Neuronal stem cell (in vitro differentiated cells): Measurements from ENCODE around the gene KIDINS220.
A peak's percentile ranks its signal among the peaks of the same experiment; 100 is the strongest.

Source experiments
- DNase-seq: peaks from one replicate; pipeline ENCODE4 v3.0.0-alpha.2; 2013; ENCODE audit warnings: low spot score
- H2AFZ ChIP-seq: one replicate; pipeline ENCODE4 v1.6.1; 2013; ENCODE audit warnings: mild to moderate bottlenecking, low read length, inconsistent platforms
- H2AK5ac ChIP-seq: 2 replicates; pipeline ENCODE4 v1.6.1; 2013; ENCODE audit warnings: low read depth, mild to moderate bottlenecking, inconsistent platforms, low read length, moderate library complexity, mixed read lengths
- H2BK120ac ChIP-seq: 2 replicates; pipeline ENCODE4 v1.6.1; 2013; ENCODE audit warnings: low read depth, mild to moderate bottlenecking, inconsistent platforms, low read length, moderate library complexity, mixed read lengths
- H2BK12ac ChIP-seq: one replicate; pipeline ENCODE4 v1.6.1; 2013; ENCODE audit warnings: low read length, inconsistent platforms
- H2BK15ac ChIP-seq: 2 replicates; pipeline ENCODE4 v1.6.1; 2013; ENCODE audit warnings: mild to moderate bottlenecking, low read length, inconsistent platforms, mixed read lengths
- H2BK5ac ChIP-seq: one replicate; pipeline ENCODE4 v1.6.1; 2013; ENCODE audit warnings: inconsistent platforms, mild to moderate bottlenecking, low read length, moderate library complexity
- H3K14ac ChIP-seq: one replicate; pipeline ENCODE4 v1.6.1; 2013; ENCODE audit warnings: low read length, inconsistent platforms
- H3K18ac ChIP-seq: 2 replicates; pipeline ENCODE4 v1.6.1; 2013; ENCODE audit warnings: low read length, inconsistent platforms
- H3K23ac ChIP-seq: 2 replicates; pipeline ENCODE4 v1.6.1; 2013; ENCODE audit warnings: low read depth, mild to moderate bottlenecking, mixed read lengths, low read length, inconsistent platforms; ENCODE audit not compliant: poor library complexity
- H3K27ac ChIP-seq: replicated peaks from 3 replicates; pipeline ENCODE4 v1.5.1; 2013; ENCODE audit warnings: low read length, inconsistent platforms
- H3K27me3 ChIP-seq, 3 experiments: 2 replicates each; pipeline ENCODE4 v1.6.1; 2013; ENCODE audit warnings: low read length in 3 of 3, mild to moderate bottlenecking in 2 of 3, inconsistent platforms in 1 of 3, low read depth in 1 of 3, mixed read lengths in 1 of 3, moderate library complexity in 1 of 3; ENCODE audit not compliant: control insufficient read depth in 3 of 3, insufficient read depth in 3 of 3
- H3K36me3 ChIP-seq, 2 donors: replicated peaks in 1 of 2; 2 replicates each; pipeline ENCODE4 v1.6.1; 2013; ENCODE audit warnings: low read length in 2 of 2; ENCODE audit not compliant: control insufficient read depth in 2 of 2, insufficient read depth in 2 of 2
- H3K4ac ChIP-seq: 2 replicates; pipeline ENCODE4 v1.6.1; 2013; ENCODE audit warnings: inconsistent platforms, mild to moderate bottlenecking, low read length, moderate library complexity
- H3K4me1 ChIP-seq, 2 donors: 1 replicate in 1 of 2; 2 replicates in 1 of 2; pipeline ENCODE4 v1.6.1; 2013; ENCODE audit warnings: low read length in 2 of 2, low read depth in 1 of 2; ENCODE audit not compliant: control insufficient read depth in 2 of 2, insufficient read depth in 1 of 2
- H3K4me2 ChIP-seq: one replicate; pipeline ENCODE4 v1.6.1; 2013; ENCODE audit warnings: mild to moderate bottlenecking, low read length, inconsistent platforms; ENCODE audit not compliant: insufficient read depth, poor library complexity, severe bottlenecking
- H3K4me3 ChIP-seq, 2 donors: 2 replicates each; pipeline ENCODE4 v1.5.1; 2013; ENCODE audit warnings: low read length in 2 of 2, mild to moderate bottlenecking in 2 of 2, inconsistent platforms in 1 of 2, moderate library complexity in 1 of 2
- H3K79me1 ChIP-seq: one replicate; pipeline ENCODE4 v1.6.1; 2013; ENCODE audit warnings: low read depth, mild to moderate bottlenecking, inconsistent platforms, low read length, moderate library complexity
- H3K9ac ChIP-seq: one replicate; pipeline ENCODE4 v1.6.1; 2013; ENCODE audit warnings: mild to moderate bottlenecking, low read depth, low read length, inconsistent platforms; ENCODE audit not compliant: poor library complexity
- H3K9me3 ChIP-seq, 2 donors: replicated peaks in 1 of 2; 2 replicates each; pipeline versions ENCODE3 to v1.6.1; 2013; ENCODE audit warnings: low read length in 2 of 2, mild to moderate bottlenecking in 2 of 2, inconsistent platforms in 1 of 2, low read depth in 1 of 2, mixed read lengths in 1 of 2, moderate library complexity in 1 of 2; ENCODE audit not compliant: control insufficient read depth in 2 of 2, insufficient read depth in 1 of 2
- H4K8ac ChIP-seq: one replicate; pipeline ENCODE4 v1.6.1; 2013; ENCODE audit warnings: low read depth, mild to moderate bottlenecking, inconsistent platforms, low read length, moderate library complexity
- H4K91ac ChIP-seq: one replicate; pipeline ENCODE4 v1.6.1; 2013; ENCODE audit warnings: low read length, low read depth, mild to moderate bottlenecking, inconsistent platforms; ENCODE audit not compliant: poor library complexity
- WGBS, 2 donors: extraction: QIAGEN DNeasy Blood & Tissue Kit; methylation state at CpG; one replicate each; pipeline ENCODE4 v1.1.7; 2013; ENCODE audit warnings: missing lambda C conversion rate in 2 of 2, mixed read lengths in 1 of 2; ENCODE audit not compliant: insufficient read length in 2 of 2, insufficient replicate concordance in 1 of 2; ENCODE audit errors: extremely low coverage in 2 of 2; 5-methylcytosine and 5-hydroxymethylcytosine counted together

KIDINS220 gene

GRCh38 chr2:8833853-8834252 lies 3.6 kb downstream of the KIDINS220 start:
- Histone ChIP-seq H3K4me1 (peaks cover 6 to 13% of the 10 kb centered on the region in 2 donors), H4K91ac (no peak overlapping the region), H3K14ac (no peak overlapping the region), H3K9ac (no peak overlapping the region), H2BK120ac (no peak overlapping the region), H3K79me1 (peaks cover 3% of the 10 kb centered on the region), H3K36me3 (no peaks in the 10 kb centered on the region), H3K27me3 (no peaks in the 10 kb centered on the region), H2BK15ac (no peak overlapping the region), H2AK5ac (no peak overlapping the region), H3K27ac (no peak overlapping the region), H4K8ac (no peak overlapping the region), H3K4me2 (no peak overlapping the region), H3K4me3 (no peak overlapping the region), H3K23ac (no peak overlapping the region), H2BK12ac (no peak overlapping the region), H2BK5ac (no peak overlapping the region), H3K4ac (no peak overlapping the region), H2AFZ (no peak overlapping the region), H3K18ac (no peak overlapping the region), H3K9me3 (no peaks in the 10 kb centered on the region)
- no CpG with 5 or more reads among the region's 7 CpGs for WGBS, 2 donors
- no peak for DNase-seq

DNA sequence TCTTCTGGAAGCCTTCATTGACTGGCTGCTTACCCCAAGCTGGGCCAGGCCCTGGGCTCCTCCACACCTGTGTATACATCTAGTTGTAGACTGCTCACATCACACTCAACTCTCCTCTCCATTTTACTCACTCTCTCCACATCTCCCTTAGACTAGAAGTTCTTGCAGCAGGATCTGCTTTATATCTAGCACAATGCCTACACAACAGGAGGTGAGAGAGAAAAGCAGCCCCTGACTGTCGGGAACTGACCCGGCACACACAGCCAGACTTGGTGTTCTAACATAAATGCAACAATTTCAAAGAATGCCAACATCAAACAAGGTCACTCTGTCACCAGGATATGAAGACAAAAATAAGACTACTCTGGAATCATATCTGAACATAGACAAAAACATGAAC lies 5.9 kb downstream of the KIDINS220 start:
- Histone ChIP-seq H3K4me2 (no peak overlapping the region), H3K23ac (no peak overlapping the region), H3K27ac (no peak overlapping the region), H3K9me3 (no peaks in the 10 kb centered on the region), H4K8ac (no peak overlapping the region), H2AK5ac (no peak overlapping the region), H2BK15ac (no peak overlapping the region), H3K4me1 (peaks cover 6 to 10% of the 10 kb centered on the region in 2 donors), H2BK120ac (no peak overlapping the region), H2BK12ac (no peak overlapping the region), H3K36me3 (peaks cover 0 to 5% of the 10 kb centered on the region in 2 donors), H3K79me1 (no peaks in the 10 kb centered on the region), H3K9ac (no peak overlapping the region), H4K91ac (no peak overlapping the region), H2AFZ (no peak overlapping the region), H3K14ac (no peak overlapping the region), H3K18ac (no peak overlapping the region), H3K4ac (no peak overlapping the region), H3K27me3 (no peaks in the 10 kb centered on the region), H2BK5ac (no peak overlapping the region), H3K4me3 (no peak overlapping the region)
- WGBS, 2 donors, result no CpG with 5 or more reads among the region's 2 CpGs
- DNase-seq, result no peak

DNA sequence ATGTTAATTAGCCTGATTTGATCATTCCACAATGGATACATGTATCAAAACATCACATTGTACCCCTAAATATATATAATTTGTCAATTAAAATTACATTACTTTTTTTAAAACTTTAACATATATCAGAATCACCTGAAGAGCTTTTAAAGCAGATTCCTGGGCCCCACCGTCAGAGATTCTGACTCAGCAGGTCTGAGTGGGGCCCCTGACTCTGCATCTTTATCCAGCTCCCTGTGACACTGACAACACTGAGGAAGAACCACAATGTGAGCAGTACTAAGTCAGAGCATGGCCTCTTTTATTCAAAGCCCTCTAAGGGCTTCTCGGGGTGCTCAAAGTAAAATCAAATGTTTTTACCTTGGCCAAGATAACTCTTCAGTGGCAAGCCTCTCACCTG lies 9.7 kb downstream of the KIDINS220 start:
- no peak overlapping the region for H2BK12ac ChIP-seq
- no peak overlapping the region for H2AK5ac ChIP-seq
- peaks cover 6 to 10% of the 10 kb centered on the region in 2 donors for H3K4me1 ChIP-seq
- peaks cover 0 to 30% of the 10 kb centered on the region in 2 donors for H3K36me3 ChIP-seq
- no peak overlapping the region for H2AFZ ChIP-seq
- H2BK15ac ChIP-seq, result no peak overlapping the region
- H2BK5ac ChIP-seq, result no peak overlapping the region
- H3K4ac ChIP-seq, result no peak overlapping the region
- H3K27ac ChIP-seq, result no peak overlapping the region
- H4K91ac ChIP-seq, result no peak overlapping the region
- no peak overlapping the region for H3K9ac ChIP-seq
- H2BK120ac ChIP-seq, result no peak overlapping the region
- H3K79me1 ChIP-seq, result no peaks in the 10 kb centered on the region
- H3K4me2 ChIP-seq, result no peak overlapping the region
- no peaks in the 10 kb centered on the region for H3K9me3 ChIP-seq
- H3K4me3 ChIP-seq, result peak overlapping the region in 1 of 2 donors; percentile 34
- no CpG with 5 or more reads among the region's 2 CpGs for WGBS, 2 donors
- H3K27me3 ChIP-seq, result no peaks in the 10 kb centered on the region
- no peak overlapping the region for H3K23ac ChIP-seq
- no peak overlapping the region for H3K14ac ChIP-seq
- H4K8ac ChIP-seq, result no peak overlapping the region
- no peak for DNase-seq
- H3K18ac ChIP-seq, result no peak overlapping the region

DNA sequence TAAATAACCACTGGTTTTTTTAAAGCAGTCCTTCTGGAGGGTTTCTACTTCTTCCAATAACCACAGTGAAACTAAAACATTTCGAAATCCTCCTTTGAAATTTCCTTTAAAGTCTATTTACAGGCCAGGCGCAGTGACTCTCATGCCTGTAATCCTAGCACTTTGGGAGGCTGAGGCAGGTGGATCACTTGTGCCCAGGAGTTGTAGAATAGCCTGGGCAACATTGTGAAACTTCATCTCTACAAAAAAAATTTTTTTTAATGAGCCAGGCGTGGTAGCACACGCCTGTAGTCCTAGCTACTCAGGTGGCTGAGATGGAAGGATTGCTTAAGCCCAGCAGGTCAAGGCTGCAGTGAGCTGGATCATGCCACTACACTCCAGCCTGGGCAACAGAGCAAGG lies 15.2 kb downstream of the KIDINS220 start:
- Histone ChIP-seq H3K9me3 (no peaks in the 10 kb centered on the region), H3K4me3 (no peak overlapping the region), H2BK12ac (no peak overlapping the region), H3K14ac (no peak overlapping the region), H3K4me1 (no peaks in the 10 kb centered on the region), H3K4ac (no peak overlapping the region), H2AFZ (no peak overlapping the region), H3K79me1 (no peaks in the 10 kb centered on the region), H4K91ac (no peak overlapping the region), H2BK5ac (no peak overlapping the region), H4K8ac (no peak overlapping the region), H3K27ac (no peak overlapping the region), H3K18ac (no peak overlapping the region), H3K9ac (no peak overlapping the region), H3K36me3 (peaks cover 0 to 62% of the 10 kb centered on the region in 2 donors), H3K4me2 (no peak overlapping the region), H2BK15ac (no peak overlapping the region), H3K23ac (no peak overlapping the region), H3K27me3 (no peaks in the 10 kb centered on the region), H2AK5ac (no peak overlapping the region), H2BK120ac (no peak overlapping the region)
- WGBS, 2 donors, result no CpG with 5 or more reads among the region's 4 CpGs
- no peak for DNase-seq
